Sigmoid colon (tissue), 7 donors: ENCODE results near the gene YWHAB. TPM values are rescaled to one million over a fixed set of nuclear protein-coding genes. Genes with fewer than 3 reads are reported as not detected.

ENCODE experiments used
- DNase-seq: peaks from one replicate; pipeline ENCODE4 v3.0.0-alpha.2; 2019
- H3K27ac ChIP-seq, 4 donors: fragments of 200-600 bp; sonication (generic); one replicate each; pipeline ENCODE4 v1.5.1; 2016 to 2019; ENCODE audit warnings: mild to moderate bottlenecking in 1 of 4
- H3K27me3 ChIP-seq, 3 donors: fragments of 200-600 bp; sonication (generic); one replicate each; pipeline ENCODE4 v1.5.1; 2019; ENCODE audit warnings: mild to moderate bottlenecking in 1 of 3
- H3K36me3 ChIP-seq, 4 donors: fragments of 200-600 bp; sonication (generic); one replicate each; pipeline ENCODE4 v1.5.1; 2016 to 2019
- H3K4me1 ChIP-seq, 4 donors: fragments of 200-600 bp; sonication (generic); one replicate each; pipeline ENCODE4 v1.5.1; 2017 to 2019
- H3K4me3 ChIP-seq, 4 donors: fragments of 200-600 bp; sonication (generic); one replicate each; pipeline ENCODE4 v1.5.1; 2017 to 2019; ENCODE audit warnings: mild to moderate bottlenecking in 2 of 4, moderate library complexity in 1 of 4
- H3K9me3 ChIP-seq, 4 donors: fragments of 200-600 bp in 3 of 4; sonication (generic) in 3 of 4; one replicate each; pipeline versions ENCODE4 v1.5.1 to v1.6.1; 2013 to 2019
- CTCF ChIP-seq, 4 experiments: fragments of 450-650 bp in 3 of 4; fragments of 200-600 bp in 1 of 4; IDR thresholded peaks; one replicate each; pipeline ENCODE4 v1.5.1; 2016 to 2019; ENCODE audit warnings: antibody characterized with exemption in 4 of 4, mild to moderate bottlenecking in 3 of 4, moderate library complexity in 2 of 4
- EP300 ChIP-seq, 4 donors: sonication (generic); formaldehyde crosslinking; IDR thresholded peaks; one replicate each; pipeline ENCODE4 v1.6.1; 2017; ENCODE audit warnings: antibody characterized with exemption in 4 of 4
- POLR2A ChIP-seq, 2 donors: fragments of 450-650 bp; IDR thresholded peaks; one replicate each; pipeline ENCODE4 v1.6.1; 2016; ENCODE audit warnings: antibody characterized with exemption in 2 of 2, mild to moderate bottlenecking in 2 of 2, moderate library complexity in 2 of 2
- POLR2AphosphoS5 ChIP-seq, 4 donors: sonication (generic); formaldehyde crosslinking; IDR thresholded peaks; one replicate each; pipeline ENCODE4 v1.6.1; 2017; ENCODE audit warnings: antibody characterized with exemption in 4 of 4
- WGBS, 2 donors: extraction: QIAGEN DNeasy Blood & Tissue Kit; methylation state at CpG; one replicate each; pipeline ENCODE4 v1.1.7; 2013; 5-methylcytosine and 5-hydroxymethylcytosine counted together
- intact Hi-C: fragments of 100-400 bp; cut with DNase I; formaldehyde crosslinking; loops from one replicate; pipeline ENCODE4 v1.15.1; 2023
- polyA plus RNA-seq, 3 donors: library from polyadenylated mRNA; stranded (reverse); fragments of 200-250 nt; gene quantifications; one replicate each; pipeline ENCODE4 v1.2.3, GENCODE V29; 2013
- total RNA-seq, 4 donors: library from RNA; depleted of rRNA; stranded (reverse); fragments of >200 nt; gene quantifications; one replicate each; pipeline ENCODE4 v1.1.0, GENCODE V29; 2016
- donor health status: healthy with polysubstance abuse.
- donor health status: Bipolar disorder and iron deficiency.
- donor health status: healthy.

YWHAB gene
- total and polyA plus RNA-seq, 7 donors = 80.3 to 214 (median 110) TPM

- 75 to 80% methylated on average over 4 of the region's 4 CpGs for WGBS, 2 donors
- Histone ChIP-seq H3K27ac (no peak overlapping the region), H3K4me3 (no peak overlapping the region), H3K36me3 (no peaks in the 10 kb centered on the region), H3K9me3 (no peaks in the 10 kb centered on the region), H3K27me3 (peaks cover 0 to 11% (median 0%) of the 10 kb centered on the region in 3 donors), H3K4me1 (no peaks in the 10 kb centered on the region)
- TF ChIP-seq CTCF (IDR thresholded peaks at IDR 0.05) = no peak
- no peak for TF ChIP-seq POLR2A (IDR thresholded peaks at IDR 0.05)
- TF ChIP-seq EP300 (IDR thresholded peaks at IDR 0.05) = no peak
- TF ChIP-seq POLR2AphosphoS5 (IDR thresholded peaks at IDR 0.05) = no peak
- intact Hi-C loops = no loop called here
- no peak for DNase-seq
Observed at GRCh38 chr20:44848254-44849015, 37.1 kb upstream of the YWHAB start.

- intact Hi-C loops = no loop called here
Observed at GRCh38 chr20:44849703-44850102, 35.8 kb upstream of the YWHAB start.

GRCh38 chr20:44850272-44850671 is 35.2 kb upstream of the YWHAB start:
- Histone ChIP-seq H3K9me3 (no peaks in the 10 kb centered on the region), H3K27ac (no peak overlapping the region), H3K36me3 (no peaks in the 10 kb centered on the region), H3K4me3 (no peak overlapping the region), H3K27me3 (peaks cover 0 to 3% (median 0%) of the 10 kb centered on the region in 3 donors), H3K4me1 (no peaks in the 10 kb centered on the region)
- WGBS, 2 donors = 17 to 59% methylated on average over 3 of the region's 3 CpGs
- TF ChIP-seq POLR2A (IDR thresholded peaks at IDR 0.05) = no peak
- no peak for TF ChIP-seq POLR2AphosphoS5 (IDR thresholded peaks at IDR 0.05)
- TF ChIP-seq CTCF (IDR thresholded peaks at IDR 0.05) = no peak
- TF ChIP-seq EP300 (IDR thresholded peaks at IDR 0.05) = no peak
- intact Hi-C loops = no loop called here
- no peak for DNase-seq

More at GRCh38 chr20:44849703-44850102, 35.8 kb upstream of the YWHAB start:
- Histone ChIP-seq H3K4me1 (no peaks in the 10 kb centered on the region), H3K9me3 (no peaks in the 10 kb centered on the region), H3K36me3 (no peaks in the 10 kb centered on the region), H3K4me3 (no peak overlapping the region), H3K27me3 (peaks cover 0 to 3% (median 0%) of the 10 kb centered on the region in 3 donors), H3K27ac (no peak overlapping the region)
- WGBS, 2 donors = 20 to 68% methylated on average over 1 of the region's 1 CpG
- TF ChIP-seq POLR2AphosphoS5 (IDR thresholded peaks at IDR 0.05) (no peak), POLR2A (IDR thresholded peaks at IDR 0.05) (no peak), EP300 (IDR thresholded peaks at IDR 0.05) (no peak), CTCF (IDR thresholded peaks at IDR 0.05) (no peak)
- DNase-seq = no peak

GRCh38 chr20:44850837-44851236 is 34.7 kb upstream of the YWHAB start:
- Histone ChIP-seq H3K4me3 (no peak overlapping the region), H3K27ac (no peak overlapping the region), H3K36me3 (no peaks in the 10 kb centered on the region), H3K27me3 (peaks cover 0 to 3% (median 0%) of the 10 kb centered on the region in 3 donors), H3K9me3 (no peaks in the 10 kb centered on the region), H3K4me1 (no peaks in the 10 kb centered on the region)
- no peak for TF ChIP-seq EP300 (IDR thresholded peaks at IDR 0.05)
- 24 to 63% methylated on average over 1 of the region's 1 CpG for WGBS, 2 donors
- no peak for DNase-seq
- intact Hi-C loops = no loop called here

GRCh38 chr20:44851545-44851944 is 34.0 kb upstream of the YWHAB start:
- no peaks in the 10 kb centered on the region for H3K9me3 ChIP-seq
- no peak for TF ChIP-seq POLR2A (IDR thresholded peaks at IDR 0.05)
- TF ChIP-seq EP300 (IDR thresholded peaks at IDR 0.05) = no peak
- no peak for TF ChIP-seq POLR2AphosphoS5 (IDR thresholded peaks at IDR 0.05)
- TF ChIP-seq CTCF (IDR thresholded peaks at IDR 0.05) = no peak
- H3K4me3 ChIP-seq = no peak overlapping the region
- H3K4me1 ChIP-seq = no peaks in the 10 kb centered on the region
- 9 to 48% methylated on average over 3 of the region's 3 CpGs for WGBS, 2 donors
- DNase-seq = no peak
- intact Hi-C loops = no loop called here
- no peaks in the 10 kb centered on the region for H3K36me3 ChIP-seq
- H3K27ac ChIP-seq = no peak overlapping the region
- peaks cover 0 to 3% (median 0%) of the 10 kb centered on the region in 3 donors for H3K27me3 ChIP-seq
